Left ventricle myocardium inferior (tissue), 1 donor: ENCODE data around the gene PRKG2. TPM values are rescaled to one million over a fixed set of nuclear protein-coding genes. Genes with fewer than 3 reads are reported as not detected.

Source experiments
- DNase-seq: peaks from one replicate; pipeline ENCODE4 v3.0.0-alpha.2; 2020
- H3K27ac ChIP-seq: fragments of 200-600 bp; replicated peaks from 2 replicates; pipeline ENCODE4 v1.8.0; 2021
- H3K27me3 ChIP-seq: fragments of 200-600 bp; 2 replicates; pipeline ENCODE4 v1.8.0; 2021; ENCODE audit warnings: low read depth
- H3K36me3 ChIP-seq: fragments of 200-600 bp; 2 replicates; pipeline ENCODE4 v1.8.0; 2021
- H3K4me1 ChIP-seq: fragments of 200-600 bp; 2 replicates; pipeline ENCODE4 v1.8.0; 2021
- H3K4me3 ChIP-seq: fragments of 200-600 bp; 2 replicates; pipeline ENCODE4 v1.8.0; 2021; ENCODE audit warnings: mild to moderate bottlenecking, moderate library complexity
- H3K9me3 ChIP-seq: fragments of 200-600 bp; replicated peaks from 2 replicates; pipeline ENCODE4 v1.8.0; 2021
- CTCF ChIP-seq: fragments of 200-600 bp; IDR thresholded peaks from 2 replicates; pipeline ENCODE4 v1.8.0; 2021; ENCODE audit warnings: antibody characterized with exemption, mild to moderate bottlenecking, borderline replicate concordance
- intact Hi-C: fragments of 100-400 bp; cut with micrococcal nuclease; formaldehyde crosslinking; loops from one replicate; pipeline ENCODE4 v1.11.0; 2022
- total RNA-seq: library from RNA; stranded (reverse); fragmentation: NEBNext Ultra II Directional; extraction: Animal tissue kit (Norgen Biotek cat#: 25700); gene quantifications from one replicate; pipeline ENCODE4 v1.2.1, GENCODE V29; 2021
- donor health status: DM: no; HTN: yes; CAD: no; lungs with severe emphysema.

The PRKG2 gene
- total RNA-seq, 1 donor from 2014 or later, result 0.74 TPM

DNA sequence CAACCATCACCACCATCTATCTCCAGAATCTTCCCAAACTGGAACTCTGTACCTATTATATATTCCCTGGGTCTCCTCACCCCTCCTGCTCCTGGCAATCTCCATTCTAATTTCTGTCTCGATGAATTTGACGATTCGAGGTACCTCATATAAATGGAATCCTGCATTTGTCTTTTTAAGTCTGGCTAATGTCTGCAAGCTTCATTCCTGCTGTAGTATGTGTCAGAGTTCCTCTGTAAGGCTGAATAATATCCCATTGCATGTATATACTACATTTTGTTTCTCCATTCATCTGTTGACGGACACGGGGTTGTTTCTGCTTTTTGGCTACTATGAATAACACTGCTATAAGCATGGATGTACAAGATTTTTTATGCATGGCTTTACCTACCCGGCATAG is 19.5 kb downstream of the PRKG2 start:
- H3K4me3 ChIP-seq, result no peak overlapping the region
- no peaks in the 10 kb centered on the region for H3K36me3 ChIP-seq
- no peak overlapping the region for H3K27ac ChIP-seq
- no peak for DNase-seq
- no peaks in the 10 kb centered on the region for H3K4me1 ChIP-seq
- no peaks in the 10 kb centered on the region for H3K27me3 ChIP-seq
- TF ChIP-seq CTCF, result no peak
- H3K9me3 ChIP-seq, result no peaks in the 10 kb centered on the region
- intact Hi-C loops, result no loop called here

GRCh38 chr4:81194286-81194685 is 20.7 kb downstream of the PRKG2 start:
- Histone ChIP-seq H3K9me3 (peaks cover 9% of the 10 kb centered on the region), H3K4me1 (no peaks in the 10 kb centered on the region), H3K27ac (no peak overlapping the region), H3K4me3 (no peak overlapping the region), H3K36me3 (no peaks in the 10 kb centered on the region), H3K27me3 (no peaks in the 10 kb centered on the region)
- TF ChIP-seq CTCF, result no peak
- DNase-seq, result no peak
- intact Hi-C loops, result no loop called here

GRCh38 chr4:81180916-81181315 is 34.1 kb downstream of the PRKG2 start:
- H3K9me3 ChIP-seq, result peaks cover 13% of the 10 kb centered on the region
- no peak for TF ChIP-seq CTCF
- no peak overlapping the region for H3K4me3 ChIP-seq
- intact Hi-C loops, result no loop called here
- no peak overlapping the region for H3K27ac ChIP-seq
- no peaks in the 10 kb centered on the region for H3K4me1 ChIP-seq
- H3K27me3 ChIP-seq, result no peaks in the 10 kb centered on the region
- H3K36me3 ChIP-seq, result no peaks in the 10 kb centered on the region
- no peak for DNase-seq

GRCh38 chr4:81179326-81179725 is 35.7 kb downstream of the PRKG2 start:
- no peak for DNase-seq
- intact Hi-C loops, result no loop called here
- Histone ChIP-seq H3K4me1 (no peaks in the 10 kb centered on the region), H3K27ac (no peak overlapping the region), H3K36me3 (no peaks in the 10 kb centered on the region), H3K9me3 (peaks cover 13% of the 10 kb centered on the region), H3K4me3 (no peak overlapping the region), H3K27me3 (no peaks in the 10 kb centered on the region)
- TF ChIP-seq CTCF, result no peak

DNA sequence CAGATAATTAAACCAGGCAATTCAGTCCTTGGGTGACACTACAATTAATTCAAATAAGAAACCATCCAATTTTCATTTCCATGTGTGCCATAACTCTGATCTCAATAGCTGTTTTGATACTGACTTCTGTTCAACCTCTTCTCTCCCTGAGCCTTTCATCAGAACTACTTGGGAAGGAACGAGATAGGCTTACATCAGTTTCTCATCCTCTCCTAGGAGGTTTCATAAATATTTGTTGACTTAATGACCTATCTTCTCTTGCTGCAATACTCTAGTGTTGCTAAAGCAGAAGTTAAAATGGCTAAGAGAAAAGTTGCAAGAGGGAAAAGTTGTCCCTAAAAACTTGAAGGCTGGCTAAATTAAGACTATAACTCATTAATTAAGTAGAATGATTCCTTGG is 41.8 kb downstream of the PRKG2 start:
- no peaks in the 10 kb centered on the region for H3K27me3 ChIP-seq
- intact Hi-C loops, result no loop called here
- no peak overlapping the region for H3K4me3 ChIP-seq
- H3K9me3 ChIP-seq, result peaks cover 8% of the 10 kb centered on the region
- no peaks in the 10 kb centered on the region for H3K4me1 ChIP-seq
- TF ChIP-seq CTCF, result no peak
- DNase-seq, result no peak
- H3K36me3 ChIP-seq, result no peaks in the 10 kb centered on the region
- H3K27ac ChIP-seq, result no peak overlapping the region
